Measurements from ENCODE around the gene LRSAM1.

Gene LRSAM1

DNA sequence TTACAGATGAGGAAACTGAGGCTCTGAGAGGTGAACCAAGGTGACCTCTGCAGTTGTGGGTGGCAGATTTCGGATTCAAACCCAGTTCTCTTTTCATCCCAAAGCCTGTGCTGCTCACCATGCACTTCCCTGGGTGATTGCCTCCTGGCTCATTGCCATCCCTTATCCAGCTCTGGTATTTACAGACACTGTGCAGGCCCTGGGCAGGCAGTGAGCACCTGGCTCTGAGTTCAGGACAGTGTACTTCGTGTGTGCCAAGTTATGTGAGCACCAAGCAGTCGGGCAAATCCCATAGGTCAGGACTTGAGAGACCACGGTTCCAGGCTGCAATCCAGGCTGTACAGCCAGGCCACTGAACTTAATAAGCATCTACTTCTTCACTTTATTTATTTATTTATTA, 1.4 kb downstream of the LRSAM1 start:
- Histone ChIP-seq H3K4me3 (ENCODE audit: low read depth in 1 of 2, low read length in 2 of 2) (peak overlapping the region in 1 of 2 experiments; percentile 86; a peak in 2 of 4 replicates), H3K9me3 (ENCODE audit: insufficient read depth, low read length, severe bottlenecking) (no peaks in the 10 kb centered on the region), H3K27me3 (ENCODE audit: insufficient read depth, low read length, poor library complexity) (no peaks in the 10 kb centered on the region), H3K4me1 (ENCODE audit: insufficient read depth, low read length) (peaks cover 38% of the 10 kb centered on the region), H3K9ac (ENCODE audit: low read depth, low read length) (no peak overlapping the region), H3K4me2 (ENCODE audit: insufficient read depth, low read length) (peak overlapping the region; percentile 98), H3K79me2 (ENCODE audit: insufficient read depth, low read length) (peaks cover 44% of the 10 kb centered on the region), H3K36me3 (ENCODE audit: insufficient read depth, low read length) (peaks cover 40% of the 10 kb centered on the region), H3K27ac (ENCODE audit: low read length) (no peak overlapping the region), H2AFZ (ENCODE audit: low read depth, low read length) (peak overlapping the region; percentile 95), H4K20me1 (ENCODE audit: insufficient read depth, low read length) (peaks cover 30% of the 10 kb centered on the region)
- DNase-seq (no peak), ATAC-seq (ENCODE audit: insufficient read depth, low read depth) (no peak)
- no peak for TF ChIP-seq CTCF (IDR thresholded peaks at IDR 0.05; ENCODE audit: borderline replicate concordance, extremely low read depth, low read length, poor library complexity, severe bottlenecking)
- no peak for TF ChIP-seq EZH2 (IDR thresholded peaks at IDR 0.05; ENCODE audit: borderline replicate concordance, low read depth, low read length, severe bottlenecking)

DNA sequence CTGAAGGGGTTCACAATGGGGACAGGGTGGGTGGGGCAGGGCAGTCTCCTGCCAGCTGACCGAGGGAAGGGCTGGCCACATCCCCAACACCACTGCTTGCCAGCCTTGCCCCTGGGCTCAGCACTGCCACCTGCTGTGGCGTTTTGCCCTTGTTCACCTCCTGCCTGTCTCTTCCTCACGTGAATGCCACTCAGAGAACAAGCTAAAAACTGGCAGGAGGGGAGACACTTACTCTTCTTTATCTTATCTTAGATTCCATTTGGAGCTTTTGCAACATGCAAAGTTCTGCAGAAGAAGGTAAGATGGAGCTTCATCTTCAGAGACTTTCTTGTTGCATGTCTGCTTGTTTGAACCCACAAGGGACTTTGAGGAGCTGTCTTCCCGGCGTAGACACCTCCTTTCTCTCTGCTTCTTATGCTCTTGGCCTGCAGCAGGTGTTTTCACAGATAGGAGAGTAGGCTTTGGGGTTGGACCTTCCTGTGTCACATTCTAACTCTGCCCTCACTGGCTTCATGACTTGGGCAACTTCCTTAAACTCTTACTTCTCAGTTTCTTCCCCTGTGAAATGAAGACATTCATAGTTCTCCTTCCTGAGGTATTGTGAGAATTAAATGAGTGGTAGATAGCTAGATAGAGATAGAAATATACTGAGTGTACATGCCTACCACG, 4.1 kb downstream of the LRSAM1 start:
- Histone ChIP-seq H3K9ac (ENCODE audit: low read depth, low read length) (no peak overlapping the region), H3K4me3 (ENCODE audit: low read depth in 1 of 2, low read length in 2 of 2) (no peak overlapping the region), H3K27ac (ENCODE audit: low read length) (no peak overlapping the region), H3K27me3 (ENCODE audit: insufficient read depth, low read length, poor library complexity) (no peaks in the 10 kb centered on the region), H3K4me1 (ENCODE audit: insufficient read depth, low read length) (peaks cover 12% of the 10 kb centered on the region), H3K79me2 (ENCODE audit: insufficient read depth, low read length) (peaks cover 18% of the 10 kb centered on the region), H3K9me3 (ENCODE audit: insufficient read depth, low read length, severe bottlenecking) (no peaks in the 10 kb centered on the region), H2AFZ (ENCODE audit: low read depth, low read length) (no peak overlapping the region), H3K4me2 (ENCODE audit: insufficient read depth, low read length) (no peak overlapping the region), H4K20me1 (ENCODE audit: insufficient read depth, low read length) (peaks cover 3% of the 10 kb centered on the region), H3K36me3 (ENCODE audit: insufficient read depth, low read length) (peaks cover 15% of the 10 kb centered on the region)
- ATAC-seq (ENCODE audit: insufficient read depth, low read depth) (no peak), DNase-seq (no peak)
- TF ChIP-seq EZH2 (IDR thresholded peaks at IDR 0.05; ENCODE audit: borderline replicate concordance, low read depth, low read length, severe bottlenecking) (no peak), CTCF (IDR thresholded peaks at IDR 0.05; ENCODE audit: borderline replicate concordance, extremely low read depth, low read length, poor library complexity, severe bottlenecking) (peak; percentile 52)

GRCh38 chr9:127457191-127457878, 6.0 kb downstream of the LRSAM1 start:
- DNase-seq (no peak), ATAC-seq (ENCODE audit: insufficient read depth, low read depth) (no peak)
- H3K79me2 ChIP-seq (ENCODE audit: insufficient read depth, low read length) = peaks cover 2% of the 10 kb centered on the region; the same call in 1 of the 2 replicates
- H3K4me3 ChIP-seq (ENCODE audit: low read depth in 1 of 2, low read length in 2 of 2) = no peak overlapping the region
- peaks cover 23% of the 10 kb centered on the region for H3K36me3 ChIP-seq (ENCODE audit: insufficient read depth, low read length)
- peaks cover 5% of the 10 kb centered on the region for H3K4me1 ChIP-seq (ENCODE audit: insufficient read depth, low read length)
- no peaks in the 10 kb centered on the region for H4K20me1 ChIP-seq (ENCODE audit: insufficient read depth, low read length)
- H3K27ac ChIP-seq (ENCODE audit: low read length) = no peak overlapping the region
- H2AFZ ChIP-seq (ENCODE audit: low read depth, low read length) = no peak overlapping the region
- H3K9me3 ChIP-seq (ENCODE audit: insufficient read depth, low read length, severe bottlenecking) = no peaks in the 10 kb centered on the region
- H3K4me2 ChIP-seq (ENCODE audit: insufficient read depth, low read length) = no peak overlapping the region
- TF ChIP-seq EZH2 (IDR thresholded peaks at IDR 0.05; ENCODE audit: borderline replicate concordance, low read depth, low read length, severe bottlenecking) (no peak), CTCF (IDR thresholded peaks at IDR 0.05; ENCODE audit: borderline replicate concordance, extremely low read depth, low read length, poor library complexity, severe bottlenecking) (no peak)
- H3K27me3 ChIP-seq (ENCODE audit: insufficient read depth, low read length, poor library complexity) = no peaks in the 10 kb centered on the region
- H3K9ac ChIP-seq (ENCODE audit: low read depth, low read length) = no peak overlapping the region

All from DND-41 (cell line).